Activated CD4-positive, alpha-beta T cell treated with anti-CD3 and anti-CD28 coated beads, Interleukin-2, amount 10 ng/mL, durations not matched to agents 24 days and 14 days (primary cell): ENCODE data around the gene ID1. TPM values are rescaled to one million over a fixed set of nuclear protein-coding genes. Genes with fewer than 3 reads are reported as not detected.
"Not testable (repeated sequence)": the region's sequence is repeated elsewhere in the genome, so short reads cannot be mapped to it uniquely, and the experiment has no call there.

Source experiments
- DNase-seq: peaks from one replicate; pipeline ENCODE4 v3.0.0; 2022
- H3K27ac Mint-ChIP-seq: one replicate; pipeline ENCODE4 v1.8.0; 2022; ENCODE audit warnings: mild to moderate bottlenecking, mixed read lengths
- H3K27me3 Mint-ChIP-seq: one replicate; pipeline ENCODE4 v1.8.0; 2022; ENCODE audit warnings: mixed read lengths
- H3K36me3 Mint-ChIP-seq: one replicate; pipeline ENCODE4 v1.8.0; 2022; ENCODE audit warnings: low read depth, mild to moderate bottlenecking, mixed read lengths
- H3K4me1 Mint-ChIP-seq: one replicate; pipeline ENCODE4 v1.8.0; 2021; ENCODE audit warnings: mixed read lengths
- H3K4me3 Mint-ChIP-seq: one replicate; pipeline ENCODE4 v1.8.0; 2022; ENCODE audit warnings: mild to moderate bottlenecking, moderate library complexity, mixed read lengths
- H3K9me3 Mint-ChIP-seq: one replicate; pipeline ENCODE4 v1.8.0; 2021; ENCODE audit warnings: mixed read lengths
- intact Hi-C: fragments of 100-400 bp; cut with micrococcal nuclease; formaldehyde crosslinking; loops from one replicate; pipeline ENCODE4 v1.15.1; 2023
- total RNA-seq: library from RNA; stranded (reverse); gene quantifications from 2 replicates; pipeline ENCODE4 v1.2.3, GENCODE V29; 2022

ID1 gene
- total RNA-seq, 1 donor from 2014 or later, result 2.9 TPM

DNA sequence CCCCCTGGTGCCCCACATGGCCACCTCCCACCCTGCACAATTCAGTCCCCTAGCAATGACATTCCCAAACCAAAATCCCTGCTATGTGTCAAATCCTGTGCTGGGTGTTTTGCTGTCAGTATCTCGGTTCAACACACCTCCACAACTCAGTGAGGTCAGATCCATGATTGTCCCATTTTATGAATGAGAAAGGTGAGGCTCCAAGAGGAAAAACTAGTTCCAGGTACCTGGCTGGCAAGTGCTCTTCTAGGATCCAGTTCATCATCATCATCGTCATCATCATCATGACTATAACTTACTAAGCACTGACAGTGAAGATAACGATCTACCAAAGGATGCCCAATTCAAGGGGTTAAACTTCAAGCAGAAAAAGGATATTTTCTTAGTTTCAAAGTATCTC is 15.2 kb downstream of the ID1 start:
- H3K27me3 Mint-ChIP-seq, result peaks cover 6% of the 10 kb centered on the region
- peaks cover 7% of the 10 kb centered on the region for H3K4me1 Mint-ChIP-seq
- intact Hi-C loops, result no loop called here
- DNase-seq, result no peak
- no peak overlapping the region for H3K27ac Mint-ChIP-seq
- no peaks in the 10 kb centered on the region for H3K36me3 Mint-ChIP-seq
- no peak overlapping the region for H3K4me3 Mint-ChIP-seq
- no peaks in the 10 kb centered on the region for H3K9me3 Mint-ChIP-seq

DNA sequence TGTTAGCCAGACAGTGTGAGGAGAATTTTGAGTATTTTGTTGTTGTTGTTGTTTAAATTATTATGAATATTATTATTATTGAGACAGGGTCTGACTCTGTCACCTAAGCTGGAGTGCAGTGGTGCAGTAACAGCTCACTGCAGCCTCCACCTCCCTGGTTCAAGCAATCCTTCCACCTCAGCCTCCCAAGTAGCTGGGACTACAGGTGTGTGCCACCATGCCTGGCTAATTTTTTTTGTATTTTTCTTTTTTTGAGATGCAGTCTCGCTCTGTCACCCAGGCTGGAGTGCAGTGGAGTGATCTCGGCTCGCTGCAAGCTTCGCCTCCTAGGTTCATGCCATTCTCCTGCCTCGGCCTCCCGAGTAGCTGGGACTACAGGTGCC is 18.0 kb downstream of the ID1 start:
- H3K27ac Mint-ChIP-seq, intact Hi-C loops, H3K4me3 Mint-ChIP-seq, H3K4me1 Mint-ChIP-seq, H3K36me3 Mint-ChIP-seq, H3K9me3 Mint-ChIP-seq, H3K27me3 Mint-ChIP-seq, DNase-seq: not testable (repeated sequence)

DNA sequence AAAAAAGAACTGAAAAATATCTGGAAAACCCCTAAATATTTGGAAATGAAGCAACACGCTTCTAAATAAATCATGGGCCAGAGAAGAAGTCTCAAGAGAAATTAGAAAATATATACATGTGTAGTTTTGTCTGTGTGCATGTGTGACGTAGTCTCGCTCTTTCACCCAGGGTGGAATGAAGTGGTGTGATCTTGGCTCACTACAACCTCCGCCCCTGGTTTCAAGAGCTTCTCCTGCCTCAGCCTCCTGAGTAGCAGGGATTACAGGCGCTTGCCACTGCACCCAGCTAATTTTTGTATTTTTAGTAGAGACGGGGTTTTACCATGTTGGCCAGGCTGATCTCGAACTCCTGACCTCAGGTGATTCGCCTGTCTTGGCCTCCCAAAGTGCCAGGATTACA is 21.4 kb downstream of the ID1 start:
- H3K36me3 Mint-ChIP-seq, H3K4me1 Mint-ChIP-seq, intact Hi-C loops, DNase-seq, H3K4me3 Mint-ChIP-seq, H3K9me3 Mint-ChIP-seq, H3K27ac Mint-ChIP-seq, H3K27me3 Mint-ChIP-seq: not testable (repeated sequence)

DNA sequence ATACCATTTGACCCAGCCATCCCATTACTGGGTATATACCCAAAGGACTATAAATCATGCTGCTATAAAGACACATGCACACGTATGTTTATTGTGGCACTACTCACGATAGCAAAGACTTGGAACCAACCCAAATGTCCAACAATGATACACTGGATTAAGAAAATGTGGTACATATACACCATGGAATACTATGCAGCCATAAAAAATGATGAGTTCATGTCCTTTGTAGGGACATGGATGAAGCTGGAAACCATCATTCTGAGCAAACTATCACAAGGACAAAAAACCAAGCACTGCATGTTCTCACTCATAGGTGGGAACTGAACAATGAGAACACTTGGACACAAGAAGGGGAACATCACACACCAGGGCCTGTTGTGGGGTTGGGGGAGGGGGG is 23.0 kb downstream of the ID1 start:
- H3K36me3 Mint-ChIP-seq, DNase-seq, intact Hi-C loops, H3K4me1 Mint-ChIP-seq, H3K27ac Mint-ChIP-seq, H3K27me3 Mint-ChIP-seq, H3K4me3 Mint-ChIP-seq, H3K9me3 Mint-ChIP-seq: not testable (repeated sequence)

DNA sequence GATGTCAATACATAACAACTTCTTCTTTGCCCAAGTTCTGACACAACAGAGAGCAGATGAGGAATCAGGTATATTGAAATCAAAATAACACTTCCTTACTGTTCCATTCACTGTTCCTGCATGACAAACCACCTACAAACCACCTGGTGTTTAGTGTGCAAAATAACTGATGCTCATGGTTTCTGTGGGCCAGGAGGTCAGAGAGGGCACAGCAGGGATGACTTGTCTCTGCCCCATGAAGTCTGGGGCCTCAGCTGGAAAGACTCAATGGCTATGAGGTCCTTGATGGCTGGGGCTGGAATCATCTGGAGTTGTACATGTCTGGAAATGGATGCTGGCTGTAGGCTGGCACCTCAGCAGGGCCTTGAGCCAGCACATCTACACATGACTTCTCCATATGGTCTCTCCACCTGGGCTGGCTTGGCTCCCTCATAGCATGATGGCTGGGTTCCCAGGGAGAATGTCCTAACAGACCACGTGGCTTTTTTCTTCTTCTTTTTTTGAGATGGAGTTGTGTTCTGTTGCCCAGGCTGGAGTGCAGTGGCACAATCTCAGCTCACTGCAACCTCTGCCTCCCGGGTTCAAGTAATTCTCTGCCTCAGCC is 25.2 kb downstream of the ID1 start:
- intact Hi-C loops, result no loop called here
- Mint-ChIP-seq H3K27ac (no peak overlapping the region), H3K9me3 (no peaks in the 10 kb centered on the region), H3K4me3 (no peak overlapping the region), H3K4me1 (no peaks in the 10 kb centered on the region), H3K27me3 (no peaks in the 10 kb centered on the region), H3K36me3 (no peaks in the 10 kb centered on the region)
- no peak for DNase-seq

DNA sequence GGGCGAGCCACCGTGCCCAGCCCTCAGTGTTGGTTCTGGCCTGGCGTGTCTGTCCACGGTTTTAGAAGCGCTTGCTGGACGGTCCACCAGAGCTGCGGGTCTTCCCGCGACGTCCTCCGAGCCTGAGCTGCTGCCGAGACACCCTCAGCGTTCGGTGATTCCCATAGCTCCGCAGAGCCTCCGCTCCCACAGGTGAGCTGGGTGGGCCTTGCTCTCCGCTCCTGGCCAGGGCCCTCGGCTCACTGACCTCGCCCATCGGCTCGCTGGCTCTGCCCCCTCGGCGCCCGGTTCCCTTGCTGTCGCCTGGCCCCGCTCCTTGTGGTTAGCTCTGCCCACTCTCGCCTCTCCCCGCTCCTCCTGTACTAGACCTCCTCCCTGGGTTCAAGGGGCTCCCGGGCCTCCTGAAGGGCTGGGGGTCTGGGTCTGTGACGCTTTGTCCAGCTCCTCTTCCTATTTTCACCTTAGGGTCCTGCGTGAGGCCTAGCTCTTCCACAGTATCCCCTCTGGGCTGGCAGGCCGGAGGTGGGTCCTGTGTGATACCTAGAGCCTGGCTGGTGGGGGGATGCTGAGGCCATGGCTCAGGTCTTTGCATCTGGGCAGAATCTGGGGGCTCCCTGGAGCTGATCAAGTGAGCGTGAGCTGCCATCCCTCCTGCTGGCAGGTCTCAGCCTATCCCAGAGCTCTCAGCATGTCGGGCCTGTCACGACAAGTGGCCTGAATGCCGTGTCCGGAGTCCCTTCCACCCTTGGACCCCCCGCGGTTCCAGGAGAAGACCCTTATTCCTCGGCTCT is 27.7 kb downstream of the ID1 start:
- Mint-ChIP-seq H3K4me3 (no peak overlapping the region), H3K27ac (no peak overlapping the region), H3K36me3 (no peaks in the 10 kb centered on the region)

DNA sequence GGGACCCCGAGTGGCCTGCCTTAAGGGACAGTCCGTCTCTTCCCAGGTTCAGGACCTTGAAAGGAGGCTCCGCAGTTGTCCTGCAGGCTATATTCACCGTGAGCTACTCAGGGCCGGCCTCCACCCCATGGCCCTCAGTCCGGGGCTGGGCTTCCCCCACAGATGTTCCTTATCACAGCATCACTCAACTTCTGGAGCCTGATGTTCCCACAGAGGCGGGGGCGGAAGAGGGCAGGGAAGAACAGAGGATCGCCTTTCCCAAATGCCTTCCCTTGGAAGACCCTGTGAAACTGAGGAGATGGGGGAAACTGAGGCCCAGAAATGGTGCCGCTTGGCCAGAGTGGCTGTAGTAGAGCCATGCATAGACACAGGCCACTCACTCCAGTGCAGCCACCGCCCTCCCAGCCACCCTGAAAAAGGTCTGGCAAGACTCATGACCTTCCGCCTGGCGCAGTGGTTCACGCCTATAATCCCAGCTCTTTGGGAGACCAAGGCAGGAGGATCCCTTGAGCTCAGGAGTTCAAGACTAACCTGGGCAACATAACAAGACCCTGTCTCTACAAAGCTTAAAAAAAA is 28.3 kb downstream of the ID1 start:
- DNase-seq, result no peak
- Mint-ChIP-seq H3K27me3 (no peaks in the 10 kb centered on the region), H3K36me3 (no peaks in the 10 kb centered on the region), H3K4me3 (no peak overlapping the region), H3K27ac (no peak overlapping the region), H3K9me3 (no peaks in the 10 kb centered on the region), H3K4me1 (no peaks in the 10 kb centered on the region)
- intact Hi-C loops, result no loop called here

More for the DNA sequence above, 27.7 kb downstream of the ID1 start:
- Mint-ChIP-seq H3K4me1 (no peaks in the 10 kb centered on the region), H3K9me3 (no peaks in the 10 kb centered on the region), H3K27me3 (no peaks in the 10 kb centered on the region)
- intact Hi-C loops, result no loop called here
- DNase-seq, result no peak

DNA sequence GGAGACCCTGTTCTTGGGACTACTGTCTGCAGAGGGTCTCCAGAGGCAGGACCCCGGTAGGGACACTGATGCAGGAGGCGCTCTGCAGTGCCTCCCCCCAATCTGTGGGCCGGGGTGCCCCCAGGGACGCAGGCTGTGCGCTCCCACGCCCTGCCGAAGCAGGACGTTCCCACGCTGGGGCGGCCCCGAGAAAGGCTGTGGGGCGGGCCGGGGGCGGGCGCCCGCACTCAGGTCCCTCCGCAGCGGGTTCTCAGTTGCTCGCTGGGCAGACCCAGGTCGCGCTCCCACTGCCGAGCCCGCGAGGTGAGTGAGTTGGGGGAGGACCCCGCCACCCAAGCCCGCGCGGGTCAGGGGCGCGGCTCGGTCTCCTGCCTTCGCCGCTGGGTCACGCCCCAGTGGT is 32.6 kb downstream of the ID1 start, which contains the start of gene COX4I2:
Gene COX4I2, plus strand, starts transcription at position 253 of the 400 bp plus-strand sequence. CDS start 1,106 bp downstream, outside the sequence.
- H3K36me3 Mint-ChIP-seq, result no peaks in the 10 kb centered on the region
- H3K27ac Mint-ChIP-seq, result no peak within 1 kb of the TSS
- H3K4me1 Mint-ChIP-seq, result peaks cover 4% of the 10 kb centered on the region
- H3K4me3 Mint-ChIP-seq, result no peak within 1 kb of the TSS
- H3K27me3 Mint-ChIP-seq, result peaks cover 7% of the 10 kb centered on the region
- no peaks in the 10 kb centered on the region for H3K9me3 Mint-ChIP-seq
- DNase-seq, result no peak
- intact Hi-C loops, result no loop called here

DNA sequence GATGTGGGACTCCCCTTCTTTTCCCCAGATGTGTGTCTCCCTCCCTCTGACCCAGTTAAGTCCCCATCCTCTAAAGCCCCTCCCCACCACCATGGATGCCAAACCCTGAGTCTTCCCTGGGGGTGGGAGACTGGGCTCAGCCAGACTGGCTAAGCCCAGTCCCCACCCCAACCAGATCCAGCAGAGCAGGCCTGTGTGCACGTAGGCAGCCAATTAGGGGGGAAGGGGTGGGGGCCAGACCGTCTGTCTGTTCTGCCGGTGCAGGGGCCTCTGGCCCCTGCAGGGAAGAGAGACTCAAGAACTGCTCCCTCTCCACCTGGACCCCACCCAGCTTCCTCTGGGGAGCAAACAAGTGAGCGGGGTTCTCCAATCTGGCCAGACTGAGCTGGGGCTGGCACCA is 33.2 kb downstream of the ID1 start:
- H3K36me3 Mint-ChIP-seq, result no peaks in the 10 kb centered on the region
- intact Hi-C loops, result no loop called here

DNA sequence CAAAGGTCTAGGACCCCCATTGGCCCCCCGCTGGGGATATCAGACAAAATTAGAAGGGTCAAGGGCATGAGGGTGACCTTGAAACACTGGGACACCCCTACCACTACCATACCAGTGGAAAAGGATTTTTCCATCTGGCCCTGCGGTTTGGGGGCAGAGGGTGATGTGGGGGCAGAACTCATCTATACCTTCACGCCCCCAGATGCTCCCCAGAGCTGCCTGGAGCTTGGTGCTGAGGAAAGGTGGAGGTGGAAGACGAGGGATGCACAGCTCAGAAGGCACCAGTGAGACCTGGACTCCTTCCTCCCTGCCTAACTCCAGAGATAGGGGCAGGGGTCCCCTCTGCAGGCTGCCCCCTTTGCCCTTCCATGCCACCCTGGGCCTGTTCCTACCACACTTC is 33.7 kb downstream of the ID1 start:
- no peak overlapping the region for H3K4me3 Mint-ChIP-seq
- H3K27ac Mint-ChIP-seq, result no peak overlapping the region
- H3K36me3 Mint-ChIP-seq, result no peaks in the 10 kb centered on the region
- no peak for DNase-seq
- intact Hi-C loops, result no loop called here
- no peaks in the 10 kb centered on the region for H3K9me3 Mint-ChIP-seq
- peaks cover 7% of the 10 kb centered on the region for H3K4me1 Mint-ChIP-seq
- H3K27me3 Mint-ChIP-seq, result peaks cover 7% of the 10 kb centered on the region

More for the DNA sequence above, 33.2 kb downstream of the ID1 start:
- Mint-ChIP-seq H3K4me3 (no peak overlapping the region), H3K27ac (no peak overlapping the region), H3K27me3 (peaks cover 7% of the 10 kb centered on the region), H3K4me1 (peaks cover 7% of the 10 kb centered on the region), H3K9me3 (no peaks in the 10 kb centered on the region)
- DNase-seq, result no peak

DNA sequence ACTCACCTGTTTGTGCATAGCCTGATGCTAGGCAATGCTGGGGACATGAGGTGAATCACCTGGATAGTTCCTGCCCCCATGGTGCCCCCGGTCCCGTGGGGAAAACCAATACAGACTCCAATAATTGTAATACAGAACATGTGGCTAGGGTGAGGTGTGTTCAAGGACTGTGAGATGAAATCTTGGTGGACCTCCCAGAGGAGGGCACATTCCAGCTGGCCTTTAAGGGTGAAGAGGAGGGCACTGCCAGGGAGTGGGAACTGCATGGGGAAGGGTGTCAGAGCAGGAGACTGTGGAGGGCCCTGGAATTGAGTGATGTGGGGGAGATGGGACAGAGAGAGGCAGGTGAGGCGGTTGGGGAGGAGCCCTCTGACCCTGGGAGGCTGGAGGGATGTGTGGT is 35.2 kb downstream of the ID1 start:
- peaks cover 7% of the 10 kb centered on the region for H3K4me1 Mint-ChIP-seq
- intact Hi-C loops, result no loop called here
- no peaks in the 10 kb centered on the region for H3K9me3 Mint-ChIP-seq
- no peak overlapping the region for H3K4me3 Mint-ChIP-seq
- H3K36me3 Mint-ChIP-seq, result no peaks in the 10 kb centered on the region
- no peak overlapping the region for H3K27ac Mint-ChIP-seq
- no peak for DNase-seq
- H3K27me3 Mint-ChIP-seq, result peaks cover 7% of the 10 kb centered on the region

DNA sequence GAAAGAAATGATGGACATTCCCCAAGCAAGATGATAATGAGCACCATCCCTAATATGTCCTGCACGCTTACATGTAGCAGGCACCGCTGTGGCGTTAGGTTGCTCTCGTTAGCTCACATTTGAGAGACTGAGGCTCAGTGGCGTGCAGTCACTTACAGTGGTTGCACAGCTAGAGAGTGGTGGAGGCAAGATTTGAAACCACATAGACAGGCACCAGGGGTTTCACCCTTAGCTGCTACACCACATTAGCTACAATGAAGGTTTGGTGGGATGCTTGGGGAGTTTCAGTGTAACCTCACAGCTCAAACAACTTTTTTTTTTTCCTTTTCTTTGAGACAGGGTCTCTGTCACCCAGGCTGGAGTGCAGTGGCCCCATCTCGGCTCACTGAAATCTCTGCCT is 36.3 kb downstream of the ID1 start:
- no peaks in the 10 kb centered on the region for H3K9me3 Mint-ChIP-seq
- H3K27me3 Mint-ChIP-seq, result peaks cover 9% of the 10 kb centered on the region
- no peak for DNase-seq
- no peak overlapping the region for H3K4me3 Mint-ChIP-seq
- intact Hi-C loops, result no loop called here
- H3K4me1 Mint-ChIP-seq, result peaks cover 7% of the 10 kb centered on the region
- H3K27ac Mint-ChIP-seq, result no peak overlapping the region
- no peaks in the 10 kb centered on the region for H3K36me3 Mint-ChIP-seq

DNA sequence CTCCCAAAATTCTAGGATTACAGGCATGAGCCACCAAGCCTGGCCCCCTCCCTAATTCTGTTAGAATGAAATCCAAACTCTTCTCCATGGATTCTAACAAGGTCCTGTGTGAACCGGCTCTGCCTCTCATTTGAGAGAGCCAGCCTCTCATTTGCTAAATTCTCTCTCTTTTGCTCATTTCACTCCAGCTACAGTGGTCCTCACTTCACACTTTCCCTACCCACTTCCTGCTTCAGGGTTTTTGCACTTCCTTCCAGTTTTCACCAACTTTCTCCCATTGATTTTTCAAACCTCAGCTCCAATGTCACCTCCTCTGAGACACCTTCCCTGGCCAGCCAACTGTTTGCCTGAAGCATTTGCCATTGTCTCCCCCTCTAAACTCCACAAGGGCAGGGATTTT is 37.7 kb downstream of the ID1 start:
- Mint-ChIP-seq H3K4me1 (peaks cover 7% of the 10 kb centered on the region), H3K36me3 (no peaks in the 10 kb centered on the region), H3K27ac (no peak overlapping the region), H3K9me3 (no peaks in the 10 kb centered on the region), H3K4me3 (no peak overlapping the region), H3K27me3 (peaks cover 9% of the 10 kb centered on the region)
- intact Hi-C loops, result no loop called here
- no peak for DNase-seq

DNA sequence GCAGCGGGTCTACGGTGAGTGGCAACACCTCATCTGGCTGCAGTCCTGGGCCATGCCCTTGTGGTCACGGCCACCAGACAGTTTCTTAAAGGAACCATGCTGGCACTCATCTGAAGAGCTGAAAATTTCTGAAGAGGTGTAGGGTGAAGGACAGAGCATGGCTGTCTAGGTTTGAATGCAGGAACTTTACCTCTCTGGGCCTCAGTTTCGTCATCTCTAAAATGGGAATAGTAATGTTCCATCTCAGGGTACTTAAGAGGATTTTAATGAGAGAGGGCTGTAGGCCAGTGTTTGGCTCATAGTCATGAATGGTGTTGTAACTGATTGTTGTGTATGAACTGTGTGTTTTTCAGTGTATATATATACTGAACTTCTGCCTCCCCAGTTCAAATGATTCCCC is 38.4 kb downstream of the ID1 start:
- Mint-ChIP-seq H3K4me1 (peaks cover 7% of the 10 kb centered on the region), H3K4me3 (no peak overlapping the region), H3K27me3 (peaks cover 9% of the 10 kb centered on the region), H3K36me3 (no peaks in the 10 kb centered on the region), H3K27ac (no peak overlapping the region), H3K9me3 (no peaks in the 10 kb centered on the region)
- intact Hi-C loops, result no loop called here
- no peak for DNase-seq
